ENCODE results near the gene BLOC1S1. TPM values are rescaled to one million over a fixed set of nuclear protein-coding genes. Genes with fewer than 3 reads are reported as not detected.

The BLOC1S1 gene
- total and polyA plus RNA-seq, 12 donors = 68.3 to 515 (median 105) TPM

- Histone ChIP-seq H3K27ac (peak overlapping the region in 7 of 10 donors; percentile 9 to 80 (median 24)), H3K4me3 (no peak overlapping the region), H3K36me3 (no peaks in the 10 kb centered on the region), H3K4me1 (peaks cover 8 to 25% (median 20%) of the 10 kb centered on the region in 9 donors), H3K27me3 (no peaks in the 10 kb centered on the region), H3K9me3 (no peaks in the 10 kb centered on the region)
- intact Hi-C loops (cut with DNase I) = loop anchor here in 8 of 10 donors (2.0 to 10.0 kb wide), 11 partner anchors 55 to 378 kb away; partner anchors contain the start of genes DGKA (in 1 of the 8), ORMDL2 (in 1 of the 8), RPL41 (in 1 of the 8) and RPS26 (in 1 of the 8)
- DNase-seq (peak; percentile 70 to 72), ATAC-seq (peak; percentile 41 to 75 (median 68))
- WGBS, 2 donors = 26 to 30% methylated on average over 6 of the region's 6 CpGs
- TF ChIP-seq CTCF (IDR thresholded peaks at IDR 0.05) = peak in 8 of 9 donors; percentile 62 to 87 (median 73)
Observed at GRCh38 chr12:55736780-55737580, 21.1 kb downstream of the BLOC1S1 start.

GRCh38 chr12:55737581-55738122, 21.8 kb downstream of the BLOC1S1 start:
- peak overlapping the region in 7 of 10 donors; percentile 34 to 65 (median 61) for H3K4me3 ChIP-seq
- no peaks in the 10 kb centered on the region for H3K27me3 ChIP-seq
- peaks cover 8 to 26% (median 21%) of the 10 kb centered on the region in 9 donors for H3K4me1 ChIP-seq
- no peak for TF ChIP-seq CTCF (IDR thresholded peaks at IDR 0.05)
- intact Hi-C loops (cut with DNase I) = loop anchor here in 9 of 10 donors (1.0 to 10.0 kb wide), 15 partner anchors 55 to 377 kb away; partner anchors contain the start of genes DGKA (in 1 of the 9), ORMDL2 (in 1 of the 9), RPL41 (in 1 of the 9) and RPS26 (in 1 of the 9)
- DNase-seq (no peak), ATAC-seq (peak; percentile 2 to 40 (median 14))
- 6 to 8% methylated on average over 4 of the region's 4 CpGs for WGBS, 2 donors
- H3K9me3 ChIP-seq = no peaks in the 10 kb centered on the region
- no peaks in the 10 kb centered on the region for H3K36me3 ChIP-seq
- H3K27ac ChIP-seq = peak overlapping the region in 9 of 10 donors; percentile 17 to 84 (median 70)

- DNase-seq (peak; percentile 75 to 88), ATAC-seq (peak; percentile 66 to 86 (median 77))
- H3K27ac ChIP-seq = peak overlapping the region in 9 of 10 donors; percentile 17 to 84 (median 70)
- peaks cover 8 to 27% (median 21%) of the 10 kb centered on the region in 9 donors for H3K4me1 ChIP-seq
- H3K4me3 ChIP-seq = peak overlapping the region in 9 of 10 donors; percentile 34 to 65 (median 61)
- H3K36me3 ChIP-seq = no peaks in the 10 kb centered on the region
- no peaks in the 10 kb centered on the region for H3K9me3 ChIP-seq
- 1 to 3% methylated on average over 14 of the region's 14 CpGs for WGBS, 2 donors
- intact Hi-C loops (cut with DNase I) = loop anchor here in 9 of 10 donors (1.0 to 10.0 kb wide), 14 partner anchors 56 to 376 kb away; partner anchors contain the start of genes DGKA (in 1 of the 9), ORMDL2 (in 1 of the 9), RPL41 (in 1 of the 9) and RPS26 (in 1 of the 9)
- no peaks in the 10 kb centered on the region for H3K27me3 ChIP-seq
- TF ChIP-seq CTCF (IDR thresholded peaks at IDR 0.05) = peak; percentile 71 to 91 (median 89)
Observed at GRCh38 chr12:55738123-55739024, 22.5 kb downstream of the BLOC1S1 start.
